Dermis blood vessel endothelial cell (primary cell): ENCODE measurements around the gene AQP12B. TPM values are rescaled to one million over a fixed set of nuclear protein-coding genes. Genes with fewer than 3 reads are reported as not detected.

Experiments
- DNase-seq: peaks from one replicate; pipeline ENCODE4 v3.0.0; 2010
- total RNA-seq: library from RNA; depleted of rRNA; stranded (reverse); fragments of >200 nt; gene quantifications from 2 replicates; pipeline ENCODE4 v1.2.3, GENCODE V29; 2014

AQP12B gene
- total RNA-seq, 1 donor from 2014 or later: not detected

GRCh38 chr2:240717681-240718581, 35.2 kb upstream of the AQP12B start:
- no peak for DNase-seq

- DNase-seq: no peak
Measured at GRCh38 chr2:240717181-240717641, 34.5 kb upstream of the AQP12B start.

- no peak for DNase-seq
Measured at GRCh38 chr2:240716130-240716798, 33.6 kb upstream of the AQP12B start.

GRCh38 chr2:240714747-240715725, 32.4 kb upstream of the AQP12B start:
- DNase-seq: no peak

GRCh38 chr2:240713928-240714746, 31.5 kb upstream of the AQP12B start:
- DNase-seq: no peak

GRCh38 chr2:240713071-240713927, 30.6 kb upstream of the AQP12B start:
- DNase-seq: no peak

GRCh38 chr2:240712121-240712520, 29.4 kb upstream of the AQP12B start:
- no peak for DNase-seq

- no peak for DNase-seq
Measured at GRCh38 chr2:240711701-240712100, 29.0 kb upstream of the AQP12B start.

GRCh38 chr2:240711296-240711695, 28.6 kb upstream of the AQP12B start:
- no peak for DNase-seq

- DNase-seq: no peak
Measured at GRCh38 chr2:240708457-240708856, 25.8 kb upstream of the AQP12B start.

GRCh38 chr2:240707821-240708220, 25.1 kb upstream of the AQP12B start:
- DNase-seq: no peak

GRCh38 chr2:240707043-240707756, 24.5 kb upstream of the AQP12B start:
- DNase-seq: no peak

GRCh38 chr2:240705204-240705791, 22.6 kb upstream of the AQP12B start:
- DNase-seq: no peak

GRCh38 chr2:240704651-240705050, 22.0 kb upstream of the AQP12B start:
- no peak for DNase-seq

GRCh38 chr2:240703417-240704341, 21.0 kb upstream of the AQP12B start:
- DNase-seq: no peak

- no peak for DNase-seq
Measured at GRCh38 chr2:240702640-240703011, 19.9 kb upstream of the AQP12B start.

GRCh38 chr2:240701736-240702639, 19.3 kb upstream of the AQP12B start:
- DNase-seq: no peak
